ENCODE measurements around the gene ABCB8. TPM values are rescaled to one million over a fixed set of nuclear protein-coding genes. Genes with fewer than 3 reads are reported as not detected.

Gene ABCB8
- total RNA-seq, 8 experiments from 2014 or later = 13.5 to 38.1 (median 27.0) TPM

- WGBS, 10 experiments = 89 to 100% (median 100%) methylated on average over 1 of the region's 6 CpGs; no CpG with 5 or more reads in 5 of the 10 experiments
- Histone ChIP-seq H3K27ac (peak overlapping the region in 1 of 2 donors; percentile 29), H3K4me3 (no peak overlapping the region), H3K4me1 (replicated peaks in 1 of 2) (peaks cover 50 to 63% of the 10 kb centered on the region in 2 donors)
- in situ Hi-C loops (cut with MboI; ENCODE audit: low pct_unique_long_range_greater_than_20kb in 2 of 9, low sequenced_read_pairs in 9 of 9, unreplicated experiment in 9 of 9) = loop anchor here in 5 of 9 experiments (25.0 kb wide), 2 partner anchors 205 to 580 kb away; a partner anchor contains a TSS
- no peak for ATAC-seq (replicated peaks in 6 of 8)
Measured at GRCh38 chr7:150992051-150992640, 36.1 kb upstream of the ABCB8 start.

- Histone ChIP-seq H3K27ac (peak overlapping the region in 1 of 2 donors; percentile 9), H3K4me3 (no peak overlapping the region), H3K4me1 (replicated peaks in 1 of 2) (peaks cover 46 to 64% of the 10 kb centered on the region in 2 donors)
- 0% methylated on average over 1 of the region's 5 CpGs; no CpG with 5 or more reads in 8 of the 10 experiments for WGBS, 10 experiments
- ATAC-seq (replicated peaks in 6 of 8) = peak; percentile 3 to 66 (median 35)
- in situ Hi-C loops (cut with MboI; ENCODE audit: low pct_unique_long_range_greater_than_20kb in 2 of 9, low sequenced_read_pairs in 9 of 9, unreplicated experiment in 9 of 9) = loop anchor here in 5 of 9 experiments (25.0 kb wide), 2 partner anchors 206 to 581 kb away; a partner anchor contains a TSS
Measured at GRCh38 chr7:150992833-150993302, 35.4 kb upstream of the ABCB8 start.

GRCh38 chr7:150993511-150993910, 34.7 kb upstream of the ABCB8 start:
- 82% methylated on average over 3 of the region's 14 CpGs; no CpG with 5 or more reads in 9 of the 10 experiments for WGBS, 10 experiments
- no peak overlapping the region for H3K4me3 ChIP-seq
- no peak for ATAC-seq (replicated peaks in 6 of 8)
- peaks cover 40 to 57% of the 10 kb centered on the region in 2 donors for H3K4me1 ChIP-seq (replicated peaks in 1 of 2)
- H3K27ac ChIP-seq = peak overlapping the region in 1 of 2 donors; percentile 9
- in situ Hi-C loops (cut with MboI; ENCODE audit: low pct_unique_long_range_greater_than_20kb in 2 of 9, low sequenced_read_pairs in 9 of 9, unreplicated experiment in 9 of 9) = loop anchor here in 5 of 9 experiments (25.0 kb wide), 2 partner anchors 206 to 581 kb away; a partner anchor contains a TSS

- H3K27ac ChIP-seq = peak overlapping the region in 1 of 2 donors; percentile 64
- in situ Hi-C loops (cut with MboI; ENCODE audit: low pct_unique_long_range_greater_than_20kb in 2 of 9, low sequenced_read_pairs in 9 of 9, unreplicated experiment in 9 of 9) = loop anchor here in 5 of 9 experiments (25.0 kb wide), 2 partner anchors 207 to 582 kb away; a partner anchor contains a TSS
Measured at GRCh38 chr7:150994141-150994837, 34.0 kb upstream of the ABCB8 start.

GRCh38 chr7:150994838-150995510, 33.3 kb upstream of the ABCB8 start:
- Histone ChIP-seq H3K27ac (peak overlapping the region in 1 of 2 donors; percentile 64), H3K4me3 (no peak overlapping the region), H3K4me1 (replicated peaks in 1 of 2) (peaks cover 31 to 46% of the 10 kb centered on the region in 2 donors)
- in situ Hi-C loops (cut with MboI; ENCODE audit: low pct_unique_long_range_greater_than_20kb in 2 of 9, low sequenced_read_pairs in 9 of 9, unreplicated experiment in 9 of 9) = loop anchor here in 5 of 9 experiments (25.0 kb wide), 2 partner anchors 208 to 583 kb away; a partner anchor contains a TSS
- 40 to 88% (median 80%) methylated on average over 1 to 5 of the region's 19 CpGs; no CpG with 5 or more reads in 7 of the 10 experiments for WGBS, 10 experiments
- ATAC-seq (replicated peaks in 6 of 8) = peak in 3 of 8 experiments; percentile 1 to 3 (median 2)

More at GRCh38 chr7:150994141-150994837, 34.0 kb upstream of the ABCB8 start:
- 53 to 100% (median 75%) methylated on average over 1 to 5 of the region's 15 CpGs; no CpG with 5 or more reads in 3 of the 10 experiments for WGBS, 10 experiments
- peak; percentile 26 to 77 (median 43) for ATAC-seq (replicated peaks in 6 of 8)
- peaks cover 33 to 50% of the 10 kb centered on the region in 2 donors for H3K4me1 ChIP-seq (replicated peaks in 1 of 2)
- H3K4me3 ChIP-seq = no peak overlapping the region

GRCh38 chr7:150996376-150997074, 31.7 kb upstream of the ABCB8 start:
- peak overlapping the region in 1 of 2 donors; percentile 57 for H3K27ac ChIP-seq
- H3K4me3 ChIP-seq = no peak overlapping the region
- peaks cover 31 to 46% of the 10 kb centered on the region in 2 donors for H3K4me1 ChIP-seq (replicated peaks in 1 of 2)
- ATAC-seq (replicated peaks in 6 of 8) = peak in 7 of 8 experiments; percentile 19 to 78 (median 74)
- in situ Hi-C loops (cut with MboI; ENCODE audit: low pct_unique_long_range_greater_than_20kb in 2 of 9, low sequenced_read_pairs in 9 of 9, unreplicated experiment in 9 of 9) = loop anchor here in 5 of 9 experiments (25.0 kb wide), 2 partner anchors 209 to 584 kb away; a partner anchor contains a TSS
- no CpG with 5 or more reads among the region's 31 CpGs for WGBS, 10 experiments

GRCh38 chr7:150997075-150997511, 31.2 kb upstream of the ABCB8 start:
- peaks cover 31 to 46% of the 10 kb centered on the region in 2 donors for H3K4me1 ChIP-seq (replicated peaks in 1 of 2)
- peak in 3 of 8 experiments; percentile 0 to 8 (median 7) for ATAC-seq (replicated peaks in 6 of 8)
- H3K4me3 ChIP-seq = no peak overlapping the region
- in situ Hi-C loops (cut with MboI; ENCODE audit: low pct_unique_long_range_greater_than_20kb in 2 of 9, low sequenced_read_pairs in 9 of 9, unreplicated experiment in 9 of 9) = loop anchor here in 5 of 9 experiments (25.0 kb wide), 2 partner anchors 210 to 585 kb away; a partner anchor contains a TSS
- WGBS, 10 experiments = 100% methylated on average over 1 of the region's 8 CpGs; no CpG with 5 or more reads in 9 of the 10 experiments
- peak overlapping the region in 1 of 2 donors; percentile 57 for H3K27ac ChIP-seq

- no peak overlapping the region for H3K27ac ChIP-seq
- no peak for ATAC-seq (replicated peaks in 6 of 8)
- peaks cover 29 to 38% of the 10 kb centered on the region in 2 donors for H3K4me1 ChIP-seq (replicated peaks in 1 of 2)
- no peak overlapping the region for H3K4me3 ChIP-seq
- 50 to 100% methylated on average over 2 to 3 of the region's 5 CpGs; no CpG with 5 or more reads in 8 of the 10 experiments for WGBS, 10 experiments
- in situ Hi-C loops (cut with MboI; ENCODE audit: low pct_unique_long_range_greater_than_20kb in 2 of 9, low sequenced_read_pairs in 9 of 9, unreplicated experiment in 9 of 9) = loop anchor here in 5 of 9 experiments (25.0 kb wide), 2 partner anchors 211 to 586 kb away; a partner anchor contains a TSS
Measured at GRCh38 chr7:150997817-150998216, 30.4 kb upstream of the ABCB8 start.

- Histone ChIP-seq H3K4me1 (replicated peaks in 1 of 2) (peaks cover 25 to 33% of the 10 kb centered on the region in 2 donors), H3K4me3 (no peak overlapping the region), H3K27ac (no peak overlapping the region)
- ATAC-seq (replicated peaks in 6 of 8) = no peak
- in situ Hi-C loops (cut with MboI; ENCODE audit: low pct_unique_long_range_greater_than_20kb in 2 of 9, low sequenced_read_pairs in 9 of 9, unreplicated experiment in 9 of 9) = loop anchor here in 5 of 9 experiments (25.0 kb wide), 2 partner anchors 211 to 586 kb away; a partner anchor contains a TSS
- 10 to 100% (median 95%) methylated on average over 2 to 12 of the region's 20 CpGs; no CpG with 5 or more reads in 5 of the 10 experiments for WGBS, 10 experiments
Measured at GRCh38 chr7:150998341-150998740, 29.9 kb upstream of the ABCB8 start.

GRCh38 chr7:150999001-150999400, 29.2 kb upstream of the ABCB8 start:
- no peak for ATAC-seq (replicated peaks in 6 of 8)
- Histone ChIP-seq H3K4me1 (replicated peaks in 1 of 2) (peaks cover 23 to 27% of the 10 kb centered on the region in 2 donors), H3K4me3 (no peak overlapping the region), H3K27ac (no peak overlapping the region)
- in situ Hi-C loops (cut with MboI; ENCODE audit: low pct_unique_long_range_greater_than_20kb in 2 of 9, low sequenced_read_pairs in 9 of 9, unreplicated experiment in 9 of 9) = loop anchor here in 5 of 9 experiments (25.0 kb wide), 2 partner anchors 212 to 587 kb away; a partner anchor contains a TSS
- WGBS, 10 experiments = 80 to 90% methylated on average over 3 to 6 of the region's 12 CpGs; no CpG with 5 or more reads in 8 of the 10 experiments

GRCh38 chr7:150999497-151000230, 28.6 kb upstream of the ABCB8 start:
- no peak overlapping the region for H3K27ac ChIP-seq
- no CpG with 5 or more reads among the region's 5 CpGs for WGBS, 10 experiments
- in situ Hi-C loops (cut with MboI; ENCODE audit: low pct_unique_long_range_greater_than_20kb in 2 of 9, low sequenced_read_pairs in 9 of 9, unreplicated experiment in 9 of 9) = loop anchor here in 5 of 9 experiments (25.0 kb wide), 2 partner anchors 212 to 587 kb away; a partner anchor contains a TSS
- H3K4me1 ChIP-seq (replicated peaks in 1 of 2) = peaks cover 17 to 20% of the 10 kb centered on the region in 2 donors
- no peak for ATAC-seq (replicated peaks in 6 of 8)
- H3K4me3 ChIP-seq = no peak overlapping the region

All from motor neuron (in vitro differentiated cells).